HepG2 (cell line): ENCODE data around the gene MAPK11. TPM values are rescaled to one million over a fixed set of nuclear protein-coding genes. Genes with fewer than 3 reads are reported as not detected.

Experiments used
- AGO2 ChIP-seq: fragments of 200-400 bp; formaldehyde crosslinking; optimal IDR thresholded peaks from 2 replicates; pipeline ENCODE3; 2017; ENCODE audit warnings: mild to moderate bottlenecking, low read depth, low read length, moderate library complexity
- BHLHE40 ChIP-seq: IDR thresholded peaks from 2 replicates; pipeline ENCODE4 v1.6.1; 2011; ENCODE audit warnings: low read length, improper control_type of control experiment
- HBP1 ChIP-seq: IDR thresholded peaks from 2 replicates; pipeline ENCODE4 v1.6.1; 2016; ENCODE audit warnings: low read depth, control low read depth
- HMG20B ChIP-seq: conservative IDR thresholded peaks from 2 replicates; pipeline ENCODE4 v1.6.1; 2016; ENCODE audit warnings: missing genetic modification reagents, missing compliant biosample characterization
- HNF1A ChIP-seq, 2 experiments: sonication (generic) in 1 of 2; formaldehyde crosslinking in 1 of 2; IDR thresholded peaks; 2 replicates each; pipeline versions ENCODE4 v1.4.0 to v1.6.1; 2016 to 2020; ENCODE audit warnings: borderline replicate concordance in 1 of 2, low read depth in 1 of 2, mild to moderate bottlenecking in 1 of 2, missing genetic modification reagents in 1 of 2
- MAFF ChIP-seq: IDR thresholded peaks from 2 replicates; pipeline ENCODE4 v1.6.1; 2011; ENCODE audit warnings: low read depth, low read length, improper control_type of control experiment
- MXD1 ChIP-seq: sonication (generic); formaldehyde crosslinking; IDR thresholded peaks from 2 replicates; pipeline ENCODE4 v1.4.0; 2020; ENCODE audit warnings: mild to moderate bottlenecking, missing genetic modification reagents
- SSRP1 ChIP-seq: IDR thresholded peaks from 2 replicates; pipeline ENCODE4 v1.6.1; 2016; ENCODE audit warnings: control low read depth
- THAP8 ChIP-seq: sonication (generic); formaldehyde crosslinking; IDR thresholded peaks from 2 replicates; pipeline ENCODE4 v1.5.1; 2020; ENCODE audit warnings: missing genetic modification reagents, mild to moderate bottlenecking, borderline replicate concordance
- WIZ ChIP-seq: sonication (generic); formaldehyde crosslinking; IDR thresholded peaks from 2 replicates; pipeline ENCODE4 v1.5.1; 2020; ENCODE audit warnings: mild to moderate bottlenecking, missing genetic modification reagents
- ZBTB33 ChIP-seq: sonication (generic); formaldehyde crosslinking; IDR thresholded peaks from 2 replicates; pipeline ENCODE4 v1.4.0; 2020; ENCODE audit warnings: missing genetic modification reagents
- ZNF558 ChIP-seq: sonication (generic); formaldehyde crosslinking; IDR thresholded peaks from 2 replicates; pipeline ENCODE4 v1.9.0; 2022; ENCODE audit warnings: mild to moderate bottlenecking, missing genetic modification reagents, borderline replicate concordance
- ZNF615 ChIP-seq: sonication (generic); formaldehyde crosslinking; IDR thresholded peaks from 2 replicates; pipeline ENCODE4 v1.5.0; 2020; ENCODE audit warnings: mild to moderate bottlenecking, missing genetic modification reagents, borderline replicate concordance
- ZNF652 ChIP-seq: IDR thresholded peaks from 2 replicates; pipeline ENCODE4 v1.6.1; 2016; ENCODE audit warnings: low read depth, borderline replicate concordance
- polyA plus RNA-seq, 8 experiments: library from polyadenylated mRNA; depleted of rRNA in 3 of 8; stranded (reverse) in 7 of 8; unstranded in 1 of 8; fragments of >200 nt; fragmentation: Illumina TruSeq in 4 of 8; extraction: Trizol in 4 of 8; gene quantifications; 2 replicates each; pipeline versions ENCODE4 v1.2.1 to v1.2.3, GENCODE V29; 2011 to 2016; ENCODE audit warnings: low read depth in 4 of 8, missing spikeins in 1 of 8, mixed read lengths in 1 of 8; ENCODE audit not compliant: insufficient read depth in 1 of 8
- total RNA-seq, 5 experiments: library from RNA; depleted of rRNA; stranded (reverse); fragments of >200 nt; fragmentation: Illumina TruSeq; extraction: Trizol; gene quantifications; 2 replicates each; pipeline ENCODE4 v1.2.3, GENCODE V29; 2016; ENCODE audit warnings: low read depth in 1 of 5
- TF ChIP-seq, protein P1 (sequence below): fragments of 450-650 bp; IDR thresholded peaks from 2 replicates; pipeline ENCODE4 v1.6.1; 2016
- TF ChIP-seq, protein P2 (sequence below): sonication (generic); formaldehyde crosslinking; IDR thresholded peaks from 2 replicates; pipeline ENCODE4 v1.8.0; 2022; ENCODE audit warnings: mild to moderate bottlenecking, missing genetic modification reagents, moderate library complexity

Gene MAPK11
- total and polyA plus RNA-seq, 2 of the 13 experiments (the other 11 are each of a cell fraction or from before 2014, with no cell fraction given) = 0.15 to 0.17 TPM

GRCh38 chr22:50218996-50219727 lies 51.0 kb downstream of the MAPK11 start (continued):
- TF ChIP-seq, protein P1, sequence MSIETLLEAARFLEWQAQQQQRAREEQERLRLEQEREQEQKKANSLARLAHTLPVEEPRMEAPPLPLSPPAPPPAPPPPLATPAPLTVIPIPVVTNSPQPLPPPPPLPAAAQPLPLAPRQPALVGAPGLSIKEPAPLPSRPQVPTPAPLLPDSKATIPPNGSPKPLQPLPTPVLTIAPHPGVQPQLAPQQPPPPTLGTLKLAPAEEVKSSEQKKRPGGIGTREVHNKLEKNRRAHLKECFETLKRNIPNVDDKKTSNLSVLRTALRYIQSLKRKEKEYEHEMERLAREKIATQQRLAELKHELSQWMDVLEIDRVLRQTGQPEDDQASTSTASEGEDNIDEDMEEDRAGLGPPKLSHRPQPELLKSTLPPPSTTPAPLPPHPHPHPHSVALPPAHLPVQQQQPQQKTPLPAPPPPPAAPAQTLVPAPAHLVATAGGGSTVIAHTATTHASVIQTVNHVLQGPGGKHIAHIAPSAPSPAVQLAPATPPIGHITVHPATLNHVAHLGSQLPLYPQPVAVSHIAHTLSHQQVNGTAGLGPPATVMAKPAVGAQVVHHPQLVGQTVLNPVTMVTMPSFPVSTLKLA = no peak
- TF ChIP-seq HBP1 = no peak
- 0 out of 2 replicates have a peak, but pooled peaks have one; percentile 13 for TF ChIP-seq SSRP1 (CRISPR knock-in tag)
- no peak for TF ChIP-seq HNF1A (IDR thresholded peaks at IDR 0.05; ENCODE audit: low read depth)
- TF ChIP-seq HNF1A (CRISPR knock-in tag; IDR thresholded peaks at IDR 0.05; ENCODE audit: borderline replicate concordance) = 0 out of 2 replicates have a peak, but pooled peaks have one; percentile 15
- no peak for TF ChIP-seq ZNF615 (CRISPR knock-in tag)
- peak; percentile 74 for TF ChIP-seq BHLHE40
- TF ChIP-seq ZNF652 = no peak
- TF ChIP-seq ZNF558 = no peak
- TF ChIP-seq AGO2 = peak; percentile 80
- TF ChIP-seq, protein P2, sequence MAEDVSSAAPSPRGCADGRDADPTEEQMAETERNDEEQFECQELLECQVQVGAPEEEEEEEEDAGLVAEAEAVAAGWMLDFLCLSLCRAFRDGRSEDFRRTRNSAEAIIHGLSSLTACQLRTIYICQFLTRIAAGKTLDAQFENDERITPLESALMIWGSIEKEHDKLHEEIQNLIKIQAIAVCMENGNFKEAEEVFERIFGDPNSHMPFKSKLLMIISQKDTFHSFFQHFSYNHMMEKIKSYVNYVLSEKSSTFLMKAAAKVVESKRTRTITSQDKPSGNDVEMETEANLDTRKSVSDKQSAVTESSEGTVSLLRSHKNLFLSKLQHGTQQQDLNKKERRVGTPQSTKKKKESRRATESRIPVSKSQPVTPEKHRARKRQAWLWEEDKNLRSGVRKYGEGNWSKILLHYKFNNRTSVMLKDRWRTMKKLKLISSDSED (CRISPR knock-in tag) = no peak
- TF ChIP-seq MXD1 (CRISPR knock-in tag) = no peak
- TF ChIP-seq THAP8 (CRISPR knock-in tag) = no peak
- TF ChIP-seq WIZ (CRISPR knock-in tag) = no peak
- TF ChIP-seq MAFF = no peak
- TF ChIP-seq ZBTB33 (CRISPR knock-in tag) = 0 out of 2 replicates have a peak, but pooled peaks have one; percentile 12
- no peak for TF ChIP-seq HMG20B (CRISPR knock-in tag)
